IPS-18c (cell line): Measurements from ENCODE around the gene CMBL.
"Not testable (repeated sequence)": the region's sequence is repeated elsewhere in the genome, so short reads cannot be mapped to it uniquely, and the experiment has no call there.

ENCODE experiments used
- H3K4me3 ChIP-seq: 2 replicates; pipeline ENCODE4 v1.7.0; 2013; ENCODE audit warnings: low read depth, mild to moderate bottlenecking, low read length, moderate library complexity; ENCODE audit not compliant: insufficient read depth
- H3K9me3 ChIP-seq: one replicate; pipeline ENCODE4 v1.6.1; 2013; ENCODE audit warnings: mild to moderate bottlenecking, low read length, moderate library complexity; ENCODE audit not compliant: control insufficient read depth, insufficient read depth

CMBL gene

DNA sequence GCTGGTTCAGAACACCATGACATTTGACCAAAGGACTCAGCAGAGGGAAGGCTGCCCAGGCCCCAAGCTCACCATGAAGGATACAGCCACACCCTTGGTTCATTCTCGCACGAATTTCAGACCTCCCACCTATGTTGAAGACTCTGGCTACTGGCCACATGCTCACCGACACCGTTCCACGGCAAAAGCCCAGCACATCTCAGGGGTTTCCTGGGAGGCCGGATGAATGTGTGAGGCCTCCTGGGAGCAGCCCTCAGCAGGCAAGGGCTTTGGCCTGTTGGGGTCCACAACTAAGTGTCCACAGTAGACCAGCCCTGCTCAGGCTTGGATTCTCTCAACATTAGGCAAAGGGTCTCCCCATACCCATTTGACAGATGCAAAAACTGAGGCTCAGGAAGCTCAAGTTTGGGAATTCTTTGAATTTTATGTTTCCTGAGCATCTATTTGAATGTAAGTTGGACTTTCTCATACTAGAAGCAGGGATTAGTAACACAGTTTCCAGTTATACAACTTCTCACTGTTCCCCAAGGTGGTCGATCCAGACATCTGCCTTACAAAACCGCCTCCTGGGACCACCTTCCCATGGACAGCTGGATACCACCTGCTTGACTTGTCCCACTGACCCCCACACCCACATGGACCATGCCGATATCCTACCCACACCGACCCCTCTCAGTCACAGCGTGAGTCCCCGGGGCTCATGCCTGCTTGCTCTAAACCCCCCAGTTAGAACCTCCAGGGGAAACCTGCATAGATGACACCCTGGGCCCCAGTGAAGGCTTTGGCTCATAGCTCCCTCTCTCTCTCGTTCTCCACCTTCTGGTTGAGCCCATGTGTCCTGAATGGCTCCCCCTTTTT lies 29.7 kb downstream of the CMBL start:
- Histone ChIP-seq H3K4me3 (no peak overlapping the region), H3K9me3 (peaks cover 2% of the 10 kb centered on the region)

DNA sequence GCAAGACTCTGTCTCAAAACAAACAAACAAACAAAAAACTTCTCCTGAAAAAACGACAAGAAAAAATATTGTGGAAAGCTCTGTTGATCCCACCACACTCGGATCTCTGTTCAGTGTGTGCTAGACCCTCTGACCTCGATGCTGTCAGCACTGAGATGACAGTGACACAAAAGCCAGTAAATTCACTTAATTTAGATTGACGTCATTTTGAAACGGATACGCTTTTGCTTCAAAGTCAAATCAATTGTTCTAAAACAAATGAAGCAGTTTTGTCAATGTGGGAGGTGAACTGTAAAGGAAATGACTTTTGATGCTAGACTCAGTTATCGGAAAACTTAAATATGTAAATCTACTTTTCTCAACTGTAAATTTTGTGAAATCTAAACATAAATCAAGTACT lies 31.0 kb downstream of the CMBL start:
- no peak overlapping the region for H3K4me3 ChIP-seq
- no peaks in the 10 kb centered on the region for H3K9me3 ChIP-seq

- Histone ChIP-seq H3K4me3 (no peak overlapping the region), H3K9me3 (no peaks in the 10 kb centered on the region)
Measured at GRCh38 chr5:10275991-10276390, 31.7 kb downstream of the CMBL start.

DNA sequence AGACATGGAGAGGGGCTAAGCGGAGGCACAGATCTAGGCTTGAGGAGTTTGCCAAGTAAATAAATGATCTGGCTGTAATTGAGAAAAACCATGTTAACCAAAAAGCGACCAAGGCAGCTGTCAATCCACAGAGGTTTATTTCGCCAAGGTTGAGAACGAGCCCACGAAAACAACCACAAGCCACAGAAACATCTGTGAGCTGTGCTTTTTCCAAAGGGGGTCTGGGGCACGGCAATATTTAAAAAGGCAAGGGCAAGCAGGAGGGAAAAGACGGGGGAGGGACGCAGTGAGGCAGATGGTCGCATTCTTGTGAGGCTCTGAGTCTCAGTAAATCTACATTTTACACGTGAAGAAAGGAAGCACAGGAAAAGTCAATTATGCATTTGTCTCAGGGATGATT lies 32.2 kb downstream of the CMBL start:
- Histone ChIP-seq H3K9me3 (no peaks in the 10 kb centered on the region), H3K4me3 (no peak overlapping the region)

DNA sequence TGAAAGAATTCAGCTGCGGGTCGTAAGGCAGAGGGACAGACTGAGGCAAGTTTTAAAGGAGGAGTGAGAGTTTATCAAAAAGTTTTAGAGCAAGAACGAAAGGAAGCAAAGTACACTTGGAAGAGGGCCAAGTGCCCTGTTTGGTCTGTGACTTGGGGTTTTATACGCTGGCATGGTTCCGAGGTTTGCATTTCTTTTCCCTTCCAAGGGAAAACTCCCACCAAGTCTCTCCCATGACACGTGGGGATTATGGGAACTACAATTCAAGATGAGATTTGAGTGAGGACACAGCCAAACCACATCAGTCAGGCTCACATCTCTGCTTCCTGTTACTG lies 34.9 kb downstream of the CMBL start:
- H3K4me3 ChIP-seq, H3K9me3 ChIP-seq: not testable (repeated sequence)

DNA sequence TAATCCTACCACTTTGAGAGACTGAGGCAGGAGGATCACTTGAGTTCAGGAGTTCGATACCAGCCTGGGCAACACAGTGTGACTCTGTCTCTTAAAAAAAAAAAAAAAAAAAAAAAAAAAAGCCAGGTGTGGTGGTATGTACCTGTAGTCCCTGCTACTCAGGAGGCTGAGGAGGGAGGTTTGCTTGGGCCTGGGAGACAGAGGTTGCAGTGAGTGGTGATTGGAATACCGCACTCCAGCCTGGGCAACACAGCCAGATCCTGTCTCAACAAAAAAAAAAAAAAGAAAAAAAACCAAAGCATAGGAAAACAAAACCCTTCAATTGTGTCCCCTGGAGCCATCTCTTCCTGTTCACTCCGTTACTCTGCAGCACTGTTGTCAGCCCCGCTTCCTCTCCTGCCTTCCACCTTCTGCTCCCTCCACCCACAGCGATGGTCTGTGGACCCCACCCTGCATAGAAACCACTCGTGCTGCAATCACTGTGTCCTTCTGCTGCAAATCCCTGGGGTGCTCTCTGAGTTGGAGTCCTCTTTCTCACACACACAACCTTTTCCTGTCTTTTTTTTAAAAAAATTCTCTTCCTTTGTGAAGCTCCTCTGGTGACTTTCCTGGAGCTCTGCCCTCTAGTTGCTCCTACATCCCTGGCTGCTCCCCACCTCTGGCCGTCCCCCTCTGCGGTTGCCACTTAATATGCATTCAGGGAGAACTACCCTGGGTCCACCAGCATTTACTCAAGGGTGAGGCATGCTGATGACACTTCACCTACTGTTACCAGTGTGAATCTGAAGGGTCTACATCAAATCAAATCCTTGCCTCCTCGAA lies 35.4 kb downstream of the CMBL start:
- Histone ChIP-seq H3K4me3 (no peak overlapping the region), H3K9me3 (no peaks in the 10 kb centered on the region)

DNA sequence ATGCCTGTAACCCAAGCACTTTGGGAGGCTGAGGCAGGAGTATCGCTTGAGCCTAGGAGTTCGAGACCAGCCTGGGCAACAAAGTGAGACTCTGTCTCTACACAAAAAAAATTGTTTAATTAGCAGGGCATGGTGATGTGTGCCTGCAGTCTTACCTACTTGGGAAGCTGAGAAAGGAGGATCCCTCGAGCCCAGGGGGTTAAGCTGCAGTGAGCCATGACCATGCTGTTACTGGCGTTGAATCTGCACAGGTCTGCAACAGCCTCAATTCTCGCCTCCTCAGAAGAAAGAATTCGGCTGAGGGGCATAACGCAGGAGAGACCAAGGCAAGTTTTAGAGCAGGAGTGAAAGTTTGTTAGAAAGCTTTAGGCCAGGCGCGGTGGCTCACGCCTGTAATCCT lies 39.6 kb downstream of the CMBL start:
- H3K9me3 ChIP-seq = no peaks in the 10 kb centered on the region

DNA sequence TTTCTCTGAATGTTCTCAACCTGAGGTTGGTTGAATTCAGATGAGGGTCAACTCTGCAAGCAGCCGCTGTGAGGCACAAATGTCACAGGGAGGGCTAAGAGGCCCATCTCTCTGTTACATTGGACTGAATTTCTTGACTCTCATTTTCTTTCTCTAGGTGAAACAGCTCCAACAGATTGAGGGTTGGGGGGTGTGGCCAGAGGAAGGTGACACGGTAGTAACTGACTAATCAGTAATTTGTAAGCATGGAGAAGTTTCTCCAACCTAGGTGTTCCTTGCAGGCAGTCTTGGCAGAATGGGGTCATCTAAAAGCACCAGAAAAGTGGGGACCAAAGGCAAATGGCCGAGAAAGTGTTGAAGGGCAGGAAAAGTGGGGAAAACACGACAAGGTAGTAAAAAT lies 40.9 kb downstream of the CMBL start:
- Histone ChIP-seq H3K4me3 (no peak overlapping the region), H3K9me3 (peaks cover 2% of the 10 kb centered on the region)

More for the DNA sequence above, 39.6 kb downstream of the CMBL start:
- H3K4me3 ChIP-seq = no peak overlapping the region

DNA sequence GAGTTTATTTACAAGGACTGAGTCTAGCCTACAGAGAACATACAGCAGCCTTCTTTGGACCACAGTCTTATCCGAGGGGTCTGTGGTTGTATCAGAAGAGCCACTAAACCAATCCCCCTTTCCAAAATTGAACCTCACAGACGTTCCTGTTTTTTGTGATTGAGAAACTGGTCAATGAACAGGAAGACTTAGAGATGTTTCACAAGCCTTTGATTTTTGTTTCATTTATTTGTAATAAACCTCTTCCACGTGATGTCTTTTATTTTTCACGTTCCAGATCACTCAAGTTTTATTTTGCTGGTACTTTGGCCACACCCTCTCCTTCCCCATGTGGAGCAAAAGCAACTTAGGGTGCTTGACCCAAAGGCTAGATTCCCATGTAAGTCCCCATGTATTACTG lies 41.6 kb downstream of the CMBL start:
- Histone ChIP-seq H3K9me3 (peaks cover 2% of the 10 kb centered on the region), H3K4me3 (no peak overlapping the region)

GRCh38 chr5:10265245-10266109 lies 42.2 kb downstream of the CMBL start:
- H3K4me3 ChIP-seq = no peak overlapping the region
- peaks cover 2% of the 10 kb centered on the region for H3K9me3 ChIP-seq

- Histone ChIP-seq H3K4me3 (no peak overlapping the region), H3K9me3 (peaks cover 2% of the 10 kb centered on the region)
Measured at GRCh38 chr5:10264604-10265003, 43.1 kb downstream of the CMBL start.

DNA sequence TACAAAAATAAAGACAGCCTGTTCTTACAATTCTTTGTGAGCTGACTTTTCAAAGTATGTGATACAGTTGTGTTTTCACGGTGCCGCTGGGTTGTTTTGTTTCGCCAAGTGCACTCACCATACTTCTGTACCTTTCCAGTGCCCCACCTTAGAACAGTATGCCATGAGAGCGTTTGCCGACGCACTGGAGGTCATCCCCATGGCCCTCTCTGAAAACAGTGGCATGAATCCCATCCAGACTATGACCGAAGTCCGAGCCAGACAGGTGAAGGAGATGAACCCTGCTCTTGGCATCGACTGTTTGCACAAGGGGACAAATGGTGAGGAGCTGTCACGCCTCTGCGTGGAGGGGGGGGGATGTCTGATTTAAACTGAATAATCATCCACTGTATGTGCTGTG lies 44.7 kb downstream of the CMBL start:
- H3K4me3 ChIP-seq = no peak overlapping the region
- peaks cover 2% of the 10 kb centered on the region for H3K9me3 ChIP-seq

DNA sequence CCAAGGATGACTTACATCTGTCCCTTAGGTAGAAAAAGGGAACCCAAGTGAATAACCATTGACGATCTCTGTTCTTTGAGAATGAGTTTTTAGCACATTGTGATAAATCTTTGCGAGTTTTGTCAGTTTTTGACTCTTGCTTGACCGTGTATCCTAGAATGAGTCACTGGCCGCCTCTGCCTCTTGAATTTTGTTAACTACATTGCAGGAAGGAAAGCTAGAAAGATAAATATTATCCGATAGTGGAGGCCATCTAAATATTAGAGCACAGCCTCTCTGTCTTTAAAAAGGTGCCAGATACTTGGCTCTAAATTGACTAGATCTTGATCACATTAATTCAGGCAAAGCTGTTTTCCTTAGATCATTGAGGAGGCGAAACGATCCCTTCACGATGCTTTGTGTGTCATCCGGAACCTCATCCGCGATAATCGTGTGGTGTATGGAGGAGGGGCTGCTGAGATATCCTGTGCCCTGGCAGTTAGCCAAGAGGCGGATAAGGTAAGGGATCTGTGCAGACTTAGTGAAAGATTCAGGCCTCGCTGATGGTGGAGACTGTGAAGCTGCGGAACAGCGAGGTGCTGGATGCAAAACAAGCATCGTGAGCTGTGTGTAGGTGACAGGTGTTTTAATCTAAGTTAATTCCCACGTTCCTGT lies 45.5 kb downstream of the CMBL start:
- peaks cover 2% of the 10 kb centered on the region for H3K9me3 ChIP-seq
- no peak overlapping the region for H3K4me3 ChIP-seq

GRCh38 chr5:10261065-10261464 lies 46.6 kb downstream of the CMBL start:
- Histone ChIP-seq H3K9me3 (peaks cover 2% of the 10 kb centered on the region), H3K4me3 (no peak overlapping the region)

GRCh38 chr5:10259899-10260298 lies 47.8 kb downstream of the CMBL start:
- H3K9me3 ChIP-seq = peaks cover 2% of the 10 kb centered on the region

DNA sequence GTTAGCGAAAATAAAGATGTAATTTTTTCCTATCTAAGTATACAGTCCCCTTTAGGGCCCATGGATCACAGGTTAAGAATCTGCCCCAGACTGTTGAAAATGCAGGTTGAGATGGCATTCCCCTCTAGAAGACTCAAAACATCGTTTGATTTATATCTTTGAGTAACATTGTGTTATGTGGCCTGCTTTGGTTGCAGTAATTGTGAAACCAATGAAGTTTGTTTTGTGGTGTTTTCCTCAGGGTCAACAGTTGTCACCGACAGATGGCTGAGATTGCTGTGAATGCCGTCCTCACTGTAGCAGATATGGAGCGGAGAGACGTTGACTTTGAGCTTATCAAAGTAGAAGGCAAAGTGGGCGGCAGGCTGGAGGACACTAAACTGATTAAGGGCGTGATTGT lies 49.8 kb downstream of the CMBL start:
- Histone ChIP-seq H3K4me3 (no peak overlapping the region), H3K9me3 (no peaks in the 10 kb centered on the region)

More at GRCh38 chr5:10259899-10260298, 47.8 kb downstream of the CMBL start:
- no peak overlapping the region for H3K4me3 ChIP-seq

DNA sequence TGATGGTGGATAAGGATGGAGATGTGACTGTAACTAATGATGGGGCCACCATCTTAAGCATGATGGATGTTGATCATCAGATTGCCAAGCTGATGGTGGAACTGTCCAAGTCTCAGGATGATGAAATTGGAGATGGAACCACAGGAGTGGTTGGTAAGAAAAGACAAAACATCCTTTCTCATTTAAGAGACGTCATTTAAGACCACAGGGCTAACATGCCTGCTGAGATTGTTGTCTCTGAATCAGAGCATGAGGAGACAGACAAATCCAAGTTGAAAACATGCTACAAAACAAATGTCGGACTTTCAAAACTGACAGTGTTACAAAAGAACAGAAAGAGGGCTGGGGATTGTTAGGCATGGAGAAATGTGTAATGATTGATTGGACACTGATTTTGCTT lies 53.0 kb downstream of the CMBL start:
- Histone ChIP-seq H3K9me3 (no peaks in the 10 kb centered on the region), H3K4me3 (no peak overlapping the region)
